ENCODE measurements around the gene MAVS.
A peak's percentile ranks its signal among the peaks of the same experiment; 100 is the strongest.
"Not testable (repeated sequence)": the region's sequence is repeated elsewhere in the genome, so short reads cannot be mapped to it uniquely, and the experiment has no call there.

The MAVS gene

GRCh38 chr20:3888622-3889488, 42.2 kb downstream of the MAVS start, which contains the start of gene PANK2:
TSS of gene PANK2 (plus strand) at chr20:3889387.
- peak; percentile 98 for DNase-seq (ENCODE audit: low spot score)

- peak; percentile 44 for DNase-seq (ENCODE audit: low spot score)
Observed at GRCh38 chr20:3889489-3890397, 43.1 kb downstream of the MAVS start.

DNA sequence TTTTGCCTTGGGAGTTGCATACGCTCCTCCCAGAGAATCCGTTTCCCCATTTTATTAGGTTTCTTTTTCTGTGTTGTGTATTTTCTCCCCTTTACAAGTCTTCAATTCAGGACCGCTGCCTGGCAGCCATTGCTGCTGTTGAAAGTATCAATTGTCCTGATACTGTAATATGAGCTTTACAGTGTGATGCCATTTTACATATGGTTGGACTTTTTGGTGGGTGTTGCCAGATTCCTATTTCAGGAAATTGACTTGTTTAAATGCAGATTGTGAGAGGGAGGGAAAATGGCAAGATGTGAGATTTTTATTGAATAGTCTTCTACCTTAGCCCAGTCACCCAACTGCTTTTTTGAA, 43.7 kb downstream of the MAVS start:
- no peak for DNase-seq (ENCODE audit: low spot score)

DNA sequence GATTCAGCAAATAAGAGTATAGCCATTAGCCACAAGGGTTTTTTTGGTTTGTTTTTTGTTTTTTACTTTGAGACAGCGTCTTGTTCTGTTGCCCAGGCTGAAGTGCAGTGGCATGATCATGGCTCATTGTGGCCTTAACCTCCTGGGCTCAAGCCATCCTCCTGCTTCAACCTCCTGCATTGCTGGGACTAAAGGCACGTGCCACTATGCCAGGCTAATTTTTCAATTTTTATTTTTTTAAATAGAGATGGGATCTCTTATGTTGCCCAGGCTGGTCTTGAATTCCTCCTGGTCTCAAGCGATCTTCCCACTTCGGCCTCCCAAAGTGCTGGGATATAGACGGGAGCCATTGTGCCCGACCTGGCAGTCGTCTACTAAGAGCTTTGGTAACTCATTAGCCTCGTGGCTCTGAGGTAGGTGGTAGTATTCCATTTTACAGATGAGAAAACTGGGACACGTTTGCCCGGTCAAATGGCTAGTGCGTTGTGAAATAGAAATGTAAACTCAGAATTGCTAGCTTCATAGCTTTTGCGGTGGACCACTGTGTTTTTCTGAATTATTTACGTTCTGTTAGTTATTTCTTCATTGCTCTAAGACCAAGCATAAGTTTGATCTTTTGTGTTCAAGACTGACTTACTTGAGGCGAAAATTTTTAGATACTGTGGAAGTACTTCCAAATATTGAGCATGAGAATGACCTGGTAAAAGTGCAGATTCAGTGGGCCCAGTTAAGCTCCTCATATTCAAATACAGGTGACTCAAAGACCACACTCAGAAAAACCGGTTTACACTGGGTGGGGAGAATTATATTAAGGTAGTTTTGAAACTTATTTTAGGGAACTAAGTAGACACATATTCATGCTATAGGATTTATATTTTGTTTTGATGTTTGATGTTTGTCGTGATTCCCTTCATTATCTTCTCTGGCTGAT, 44.6 kb downstream of the MAVS start:
- peak; percentile 20 for DNase-seq (ENCODE audit: low spot score)

- no peak for DNase-seq (ENCODE audit: low spot score)
Observed at GRCh38 chr20:3894796-3895195, 48.2 kb downstream of the MAVS start.

GRCh38 chr20:3896302-3896701, 49.7 kb downstream of the MAVS start:
- DNase-seq (ENCODE audit: low spot score): no peak

DNA sequence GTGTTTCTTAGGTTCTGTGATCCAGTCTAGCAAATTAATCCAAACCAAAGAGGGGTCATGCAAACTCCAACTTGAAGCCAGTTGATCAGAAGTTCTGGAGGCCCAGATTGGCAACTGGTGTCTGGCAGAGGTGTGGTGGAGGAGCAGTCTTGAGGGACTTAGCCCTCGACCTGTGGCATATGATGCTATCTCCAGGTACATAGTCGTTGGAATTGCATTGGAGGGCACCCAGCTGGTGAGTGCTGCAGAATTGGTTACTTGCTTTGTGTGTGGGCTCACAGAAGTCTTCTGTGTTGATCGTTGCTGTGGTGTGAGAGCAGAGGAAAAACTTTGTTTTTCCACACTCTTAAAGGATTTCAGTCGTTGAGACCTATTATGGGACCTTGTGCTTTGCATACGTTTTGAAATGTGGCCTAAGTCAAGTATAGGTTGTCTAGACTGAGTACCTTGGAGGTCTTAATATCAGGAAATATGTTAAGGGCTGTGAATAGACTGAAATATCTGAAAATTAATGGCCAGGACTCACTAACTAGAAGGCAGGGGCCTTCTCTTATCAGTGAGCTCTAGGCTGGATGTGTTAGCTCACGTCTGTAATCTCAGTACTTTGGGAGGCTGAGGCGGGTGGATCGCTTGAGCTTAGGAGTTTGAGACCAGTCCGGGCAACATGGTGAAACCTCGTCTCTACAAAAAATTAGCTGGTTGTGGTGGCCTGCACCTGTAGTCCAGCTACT, 50.4 kb downstream of the MAVS start:
- DNase-seq (ENCODE audit: low spot score): peak; percentile 68

- DNase-seq (ENCODE audit: low spot score): not testable (repeated sequence)
Observed at GRCh38 chr20:3898181-3898580, 51.5 kb downstream of the MAVS start.

GRCh38 chr20:3898639-3899038, 52.0 kb downstream of the MAVS start:
- no peak for DNase-seq (ENCODE audit: low spot score)

GRCh38 chr20:3900187-3900604, 53.6 kb downstream of the MAVS start:
- no peak for DNase-seq (ENCODE audit: low spot score)

DNA sequence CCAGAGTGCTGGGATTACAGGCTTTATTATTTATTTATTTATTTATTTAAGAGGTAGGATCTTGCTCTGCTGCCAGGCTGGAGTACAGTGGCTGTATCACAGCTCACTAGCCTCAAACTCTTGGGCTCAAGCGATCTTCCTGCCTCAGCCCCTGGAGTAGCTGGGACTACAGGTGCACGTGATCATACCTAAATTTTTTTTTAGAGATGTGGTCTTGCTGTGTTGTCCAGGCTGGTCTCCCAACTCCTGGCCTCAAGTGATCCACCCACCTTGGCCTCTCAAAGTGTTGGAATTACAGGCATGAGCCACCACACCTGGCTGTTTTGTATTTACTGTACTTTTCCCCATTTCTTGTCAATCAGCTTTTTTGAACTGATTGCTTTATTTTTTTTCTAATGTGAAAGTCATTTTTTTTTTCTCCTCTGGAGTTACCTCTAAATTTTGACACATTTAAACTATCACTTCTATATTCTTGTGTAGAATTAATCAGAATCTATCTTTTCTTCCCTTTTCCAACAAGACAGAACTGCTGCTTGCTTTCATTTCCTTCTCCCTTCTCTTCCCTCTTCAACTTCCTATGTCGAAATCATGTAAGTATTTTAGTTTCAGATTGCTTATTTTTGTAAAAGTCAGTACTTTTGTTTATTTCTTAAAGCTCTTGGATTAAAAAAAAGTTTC, 54.5 kb downstream of the MAVS start:
- DNase-seq (ENCODE audit: low spot score): no peak

- no peak for DNase-seq (ENCODE audit: low spot score)
Observed at GRCh38 chr20:3901706-3902440, 55.2 kb downstream of the MAVS start.

- no peak for DNase-seq (ENCODE audit: low spot score)
Observed at GRCh38 chr20:3902446-3902845, 55.8 kb downstream of the MAVS start.

GRCh38 chr20:3904224-3904623, 57.6 kb downstream of the MAVS start:
- DNase-seq (ENCODE audit: low spot score): no peak

- no peak for DNase-seq (ENCODE audit: low spot score)
Observed at GRCh38 chr20:3904857-3905256, 58.2 kb downstream of the MAVS start.

DNA sequence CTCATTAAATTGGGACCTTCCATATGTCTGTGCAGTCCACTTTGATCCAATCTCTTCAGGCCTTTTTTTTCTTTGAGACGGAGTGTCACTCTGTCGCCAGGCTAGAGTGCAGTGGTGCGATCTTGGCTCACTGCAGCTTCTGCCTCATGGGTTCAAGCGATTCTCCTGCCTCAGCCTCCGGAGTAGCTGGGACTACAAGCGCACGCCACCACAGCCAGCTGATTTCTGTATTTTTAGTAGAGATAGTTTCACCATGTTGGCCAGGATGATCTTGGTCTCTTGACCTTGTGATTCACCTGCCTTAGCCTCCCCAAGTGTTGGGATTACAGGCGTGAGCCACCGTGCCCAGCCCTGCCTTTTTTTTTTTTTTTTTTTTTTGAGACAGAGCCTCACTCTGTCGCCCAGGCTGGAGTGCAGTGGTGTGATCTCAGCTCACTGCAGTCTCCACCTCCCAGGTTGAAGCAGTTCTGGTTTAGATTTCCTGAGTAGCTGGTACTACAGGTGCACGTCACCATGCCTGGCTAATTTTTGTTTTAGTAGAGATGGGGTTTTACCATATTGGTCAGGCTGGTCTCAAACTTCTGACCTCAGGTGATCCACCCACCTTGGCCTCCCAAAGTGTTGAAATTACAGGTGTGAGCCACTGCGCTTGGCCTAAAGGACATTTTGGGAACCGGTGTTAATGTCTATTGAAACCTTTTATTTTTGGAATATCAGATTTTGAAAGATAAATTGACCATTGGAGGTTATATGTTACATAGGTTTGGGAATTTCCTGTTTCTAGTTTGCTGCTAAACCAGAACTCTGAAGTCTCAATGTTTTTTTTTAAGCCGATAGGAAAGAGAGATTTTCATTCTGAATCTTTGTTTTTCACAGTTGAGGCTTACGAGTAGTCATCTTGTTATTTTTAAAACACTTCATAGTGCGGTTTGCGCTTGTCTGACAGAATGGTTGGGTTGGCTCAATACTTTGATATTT, 60.4 kb downstream of the MAVS start:
- not testable (repeated sequence) for DNase-seq (ENCODE audit: low spot score)

DNA sequence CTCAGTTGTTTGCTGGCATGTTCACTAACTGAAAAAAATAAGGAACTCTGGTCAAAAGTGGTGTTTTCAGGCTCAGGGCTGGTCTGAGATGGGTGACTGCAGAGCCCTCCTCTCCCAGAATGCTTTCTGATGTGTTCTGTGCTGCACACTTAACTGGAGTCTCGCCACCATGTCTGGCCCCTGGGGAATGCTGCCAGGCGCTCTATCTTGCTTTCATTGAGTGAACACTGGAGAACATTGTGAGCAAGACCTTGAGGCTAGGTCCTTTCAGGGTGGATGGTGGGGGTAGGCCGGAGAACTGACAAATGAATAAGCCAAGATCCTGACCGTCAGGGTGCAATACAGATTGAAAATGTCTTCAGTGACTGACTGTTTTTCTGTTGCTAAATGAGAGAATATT, 62.0 kb downstream of the MAVS start:
- no peak for DNase-seq (ENCODE audit: low spot score)

GRCh38 chr20:3909952-3910366, 63.3 kb downstream of the MAVS start:
- DNase-seq (ENCODE audit: low spot score): peak; percentile 50

DNA sequence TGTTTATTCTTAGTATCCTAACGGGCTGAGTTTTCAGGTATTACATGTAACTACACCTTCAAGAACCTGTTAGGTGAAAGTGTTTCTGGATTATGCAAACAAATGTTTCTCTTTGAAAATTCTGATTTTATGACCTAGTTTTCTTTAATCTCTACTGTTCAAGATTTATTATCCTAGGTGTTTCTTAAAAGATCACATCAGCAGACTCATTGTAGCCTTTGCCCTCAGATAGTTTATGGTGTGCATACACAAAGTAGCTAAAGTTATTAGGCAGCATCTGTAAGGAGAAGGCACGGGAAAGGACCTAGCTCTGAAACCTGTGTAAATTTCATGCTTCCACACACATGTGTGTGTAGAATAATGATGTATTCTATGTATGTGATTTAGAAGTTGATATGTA, 64.2 kb downstream of the MAVS start:
- DNase-seq (ENCODE audit: low spot score): no peak

All from hematopoietic multipotent progenitor cell treated with erythropoietin and hydrocortisone succinate and interleukin-3 and kit ligand, for 17 days (in vitro differentiated cells).